Middle frontal gyrus (tissue), 1 donor: ENCODE results near the gene RNF212B.
"Not testable (repeated sequence)": the region's sequence is repeated elsewhere in the genome, so short reads cannot be mapped to it uniquely, and the experiment has no call there.

Source experiments
- DNase-seq: peaks from one replicate; pipeline ENCODE4 v3.0.0-alpha.2; 2015; ENCODE audit warnings: low spot score; ENCODE audit errors: extremely low spot score

The RNF212B gene

GRCh38 chr14:23242076-23242475, 4.3 kb downstream of the RNF212B start:
- DNase-seq = no peak

- no peak for DNase-seq
These were observed 5.3 kb downstream of the RNF212B start for GRCh38 chr14:23243066-23243465.

GRCh38 chr14:23245282-23245681, 7.5 kb downstream of the RNF212B start:
- no peak for DNase-seq

GRCh38 chr14:23248601-23249000, 10.9 kb downstream of the RNF212B start:
- no peak for DNase-seq

- DNase-seq = no peak
These were observed 12.1 kb downstream of the RNF212B start for GRCh38 chr14:23249824-23250223.

- no peak for DNase-seq
These were observed 14.3 kb downstream of the RNF212B start for GRCh38 chr14:23252006-23252405.

- DNase-seq = no peak
These were observed 14.9 kb downstream of the RNF212B start for GRCh38 chr14:23252420-23253333.

- no peak for DNase-seq
These were observed 20.5 kb downstream of the RNF212B start for GRCh38 chr14:23258256-23258655.

- DNase-seq = no peak
These were observed 21.7 kb downstream of the RNF212B start for GRCh38 chr14:23259426-23259825.

- not testable (repeated sequence) for DNase-seq
These were observed 23.1 kb downstream of the RNF212B start for GRCh38 chr14:23260849-23261248.

GRCh38 chr14:23269193-23269592, 31.5 kb downstream of the RNF212B start:
- DNase-seq = no peak

GRCh38 chr14:23275412-23275811, 37.7 kb downstream of the RNF212B start:
- DNase-seq = no peak

GRCh38 chr14:23277189-23277588, 39.5 kb downstream of the RNF212B start:
- DNase-seq = no peak

GRCh38 chr14:23277928-23278327, 40.2 kb downstream of the RNF212B start:
- DNase-seq = not testable (repeated sequence)

GRCh38 chr14:23281247-23281646, 43.5 kb downstream of the RNF212B start:
- no peak for DNase-seq

GRCh38 chr14:23284654-23285529, 47.2 kb downstream of the RNF212B start:
- DNase-seq = no peak

- no peak for DNase-seq
These were observed 47.8 kb downstream of the RNF212B start for GRCh38 chr14:23285530-23286019.

GRCh38 chr14:23286020-23286901, 48.5 kb downstream of the RNF212B start, which contains the start of gene HOMEZ:
HOMEZ (minus strand) TSS chr14:23286132; CDS start chr14:23285952, 180 bp downstream.
- peak; percentile 95 for DNase-seq

GRCh38 chr14:23286902-23287479, 49.3 kb downstream of the RNF212B start:
- no peak for DNase-seq
